Endodermal cell (in vitro differentiated cells): Measurements from ENCODE around the gene KCNMA1. TPM values are rescaled to one million over a fixed set of nuclear protein-coding genes. Genes with fewer than 3 reads are reported as not detected.
A peak's percentile ranks its signal among the peaks of the same experiment; 100 is the strongest.

Experiments
- DNase-seq: peaks from one replicate; pipeline ENCODE4 v3.0.0-alpha.2; 2017
- H3K27ac ChIP-seq: 2 replicates; pipeline ENCODE4 v1.5.1; 2013; ENCODE audit warnings: mild to moderate bottlenecking, low read depth, low read length, moderate library complexity
- H3K27me3 ChIP-seq: 2 replicates; pipeline ENCODE4 v1.6.1; 2013; ENCODE audit warnings: mild to moderate bottlenecking, low read length, moderate library complexity; ENCODE audit not compliant: insufficient read depth, control insufficient read depth, poor library complexity, severe bottlenecking
- H3K36me3 ChIP-seq: 2 replicates; pipeline ENCODE4 v1.7.0; 2013; ENCODE audit warnings: mild to moderate bottlenecking, low read length, moderate library complexity; ENCODE audit not compliant: control insufficient read depth, insufficient read depth
- H3K4me1 ChIP-seq: one replicate; pipeline ENCODE4 v1.7.0; 2013; ENCODE audit warnings: low read length; ENCODE audit not compliant: control insufficient read depth, insufficient read depth
- H3K4me3 ChIP-seq: 2 replicates; pipeline ENCODE4 v1.5.1; 2013; ENCODE audit warnings: mild to moderate bottlenecking, low read length, moderate library complexity
- H3K9ac ChIP-seq: 2 replicates; pipeline ENCODE4 v1.6.1; 2013; ENCODE audit warnings: mild to moderate bottlenecking, low read length, moderate library complexity; ENCODE audit not compliant: poor library complexity, severe bottlenecking; ENCODE audit errors: extremely low read depth
- H3K9me3 ChIP-seq: 2 replicates; pipeline ENCODE4 v1.6.1; 2013; ENCODE audit warnings: mild to moderate bottlenecking, low read length, moderate library complexity; ENCODE audit not compliant: control insufficient read depth
- H3K27ac Mint-ChIP-seq: 2 replicates; pipeline ENCODE4 v1.8.0; 2020; ENCODE audit warnings: mixed read lengths
- H3K27me3 Mint-ChIP-seq: 2 replicates; pipeline ENCODE4 v1.8.0; 2021; ENCODE audit warnings: mild to moderate bottlenecking, mixed read lengths; ENCODE audit not compliant: insufficient read depth
- H3K36me3 Mint-ChIP-seq: 2 replicates; pipeline ENCODE4 v1.8.0; 2020; ENCODE audit warnings: low read depth, mixed read lengths
- H3K4me1 Mint-ChIP-seq: 2 replicates; pipeline ENCODE4 v1.8.0; 2020; ENCODE audit warnings: mixed read lengths
- H3K4me3 Mint-ChIP-seq: 2 replicates; pipeline ENCODE4 v1.8.0; 2020; ENCODE audit warnings: mild to moderate bottlenecking, moderate library complexity, mixed read lengths
- H3K9me3 Mint-ChIP-seq: 2 replicates; pipeline ENCODE4 v1.8.0; 2020; ENCODE audit warnings: mild to moderate bottlenecking, mixed read lengths
- WGBS, 2 experiments: methylation state at CpG; one replicate each; pipeline versions ENCODE4 v1.1.5 to v1.1.7; 2013; ENCODE audit warnings: missing lambda C conversion rate in 2 of 2, mixed read lengths in 1 of 2; ENCODE audit not compliant: insufficient coverage in 1 of 2, insufficient read length in 1 of 2; 5-methylcytosine and 5-hydroxymethylcytosine counted together
- total RNA-seq, 2 donors: library from RNA; stranded (reverse); fragmentation: NEBNext Ultra II Directional in 1 of 2; extraction: Animal tissue kit (Norgen Biotek cat#: 25700) in 1 of 2; gene quantifications; 2 replicates in 1 of 2; 3 replicates in 1 of 2; pipeline ENCODE4 v1.2.1, GENCODE V29; 2021
- TF ChIP-seq, protein P1 (sequence below): fragments of 200-600 bp; sonication (generic); conservative IDR thresholded peaks from 2 replicates; pipeline ENCODE4 v1.5.0; 2021; ENCODE audit warnings: antibody characterized with exemption, mild to moderate bottlenecking

Gene KCNMA1
- total RNA-seq, 2 donors from 2014 or later = 0.55 to 1.3 TPM

DNA sequence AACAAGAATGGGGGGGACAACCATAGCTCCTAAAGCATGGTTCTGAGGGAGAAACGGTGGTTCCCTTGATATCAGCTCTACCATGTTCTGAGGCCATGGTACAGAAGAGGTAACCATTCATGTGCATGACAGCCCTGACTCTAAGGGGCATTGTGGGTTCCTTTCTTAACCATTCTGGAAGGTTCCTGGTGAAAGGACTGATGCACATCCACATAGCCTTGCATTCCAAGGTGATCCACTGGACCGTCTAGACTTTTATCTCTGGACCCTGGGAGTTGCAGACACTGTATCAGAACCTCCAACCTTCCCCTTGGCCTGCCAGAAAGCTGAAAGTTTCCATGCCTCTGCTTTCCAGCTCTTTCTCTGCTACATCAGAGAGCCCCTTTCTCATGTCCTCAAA lies 344.3 kb downstream of the KCNMA1 start:
- H3K36me3 ChIP-seq = no peaks in the 10 kb centered on the region
- Mint-ChIP-seq H3K4me3 (no peak overlapping the region), H3K36me3 (no peaks in the 10 kb centered on the region), H3K27ac (no peak overlapping the region), H3K4me1 (peaks cover 52% of the 10 kb centered on the region), H3K9me3 (no peaks in the 10 kb centered on the region), H3K27me3 (peaks cover 49% of the 10 kb centered on the region)
- H3K9ac ChIP-seq = no peak overlapping the region
- peaks cover 9% of the 10 kb centered on the region for H3K27me3 ChIP-seq
- DNase-seq = no peak
- no peaks in the 10 kb centered on the region for H3K9me3 ChIP-seq
- H3K4me3 ChIP-seq = no peak overlapping the region
- peaks cover 29% of the 10 kb centered on the region for H3K4me1 ChIP-seq
- WGBS, 2 experiments = 96 to 98% methylated on average over 2 of the region's 2 CpGs
- H3K27ac ChIP-seq = no peak overlapping the region
- TF ChIP-seq, protein P1, sequence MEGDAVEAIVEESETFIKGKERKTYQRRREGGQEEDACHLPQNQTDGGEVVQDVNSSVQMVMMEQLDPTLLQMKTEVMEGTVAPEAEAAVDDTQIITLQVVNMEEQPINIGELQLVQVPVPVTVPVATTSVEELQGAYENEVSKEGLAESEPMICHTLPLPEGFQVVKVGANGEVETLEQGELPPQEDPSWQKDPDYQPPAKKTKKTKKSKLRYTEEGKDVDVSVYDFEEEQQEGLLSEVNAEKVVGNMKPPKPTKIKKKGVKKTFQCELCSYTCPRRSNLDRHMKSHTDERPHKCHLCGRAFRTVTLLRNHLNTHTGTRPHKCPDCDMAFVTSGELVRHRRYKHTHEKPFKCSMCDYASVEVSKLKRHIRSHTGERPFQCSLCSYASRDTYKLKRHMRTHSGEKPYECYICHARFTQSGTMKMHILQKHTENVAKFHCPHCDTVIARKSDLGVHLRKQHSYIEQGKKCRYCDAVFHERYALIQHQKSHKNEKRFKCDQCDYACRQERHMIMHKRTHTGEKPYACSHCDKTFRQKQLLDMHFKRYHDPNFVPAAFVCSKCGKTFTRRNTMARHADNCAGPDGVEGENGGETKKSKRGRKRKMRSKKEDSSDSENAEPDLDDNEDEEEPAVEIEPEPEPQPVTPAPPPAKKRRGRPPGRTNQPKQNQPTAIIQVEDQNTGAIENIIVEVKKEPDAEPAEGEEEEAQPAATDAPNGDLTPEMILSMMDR = no peak

DNA sequence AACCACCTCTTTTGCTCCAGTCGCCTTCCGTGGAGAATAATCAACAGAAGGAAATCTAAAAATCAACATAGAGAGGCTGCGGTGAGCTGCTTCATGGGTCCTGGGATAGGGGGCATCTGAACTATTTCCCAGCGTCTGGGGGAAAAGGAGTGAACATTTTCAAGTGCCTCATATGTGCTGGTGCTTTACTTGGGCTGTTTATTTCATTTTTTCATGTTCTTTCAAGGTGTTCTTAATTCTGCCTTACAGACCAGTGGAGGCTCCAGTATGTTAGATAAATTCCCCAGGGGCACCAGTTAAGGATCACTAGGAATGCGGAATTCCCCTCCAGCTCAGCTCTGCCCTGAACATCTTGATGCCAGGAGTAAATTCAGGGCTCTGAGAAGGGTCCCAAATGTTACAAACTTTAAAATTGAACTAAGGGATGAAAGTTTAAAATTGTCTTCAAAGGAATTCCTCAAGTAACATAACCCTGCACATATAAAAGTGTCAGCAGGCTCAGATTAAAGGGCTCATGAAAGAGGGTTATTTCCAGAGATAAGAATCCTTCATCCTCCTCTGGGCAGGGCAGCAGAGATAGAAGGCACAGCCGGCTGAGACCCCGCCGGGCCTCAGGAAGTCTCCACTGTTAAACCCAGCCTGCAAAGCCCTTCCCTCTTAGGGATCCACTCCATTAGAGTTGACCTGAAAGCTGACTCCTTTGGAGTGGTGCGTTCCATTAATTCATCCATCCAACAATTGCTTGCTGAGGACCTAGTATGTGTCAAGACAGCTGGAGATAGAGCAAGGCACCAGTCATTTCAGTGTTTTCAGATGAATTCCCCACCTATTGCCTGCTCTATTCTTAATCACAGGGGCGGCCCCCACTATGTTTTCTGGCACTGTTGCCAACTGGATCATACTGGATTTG lies 345.8 kb downstream of the KCNMA1 start:
- H3K27me3 Mint-ChIP-seq = peaks cover 47% of the 10 kb centered on the region
- TF ChIP-seq, protein P1 = no peak
- no peaks in the 10 kb centered on the region for H3K36me3 ChIP-seq
- H3K4me1 ChIP-seq = peaks cover 39% of the 10 kb centered on the region
- no peak overlapping the region for H3K4me3 ChIP-seq
- H3K27me3 ChIP-seq = peaks cover 13% of the 10 kb centered on the region
- WGBS, 2 experiments = 86 to 89% methylated on average over 7 to 10 of the region's 10 CpGs
- DNase-seq = no peak
- no peaks in the 10 kb centered on the region for H3K36me3 Mint-ChIP-seq
- H3K27ac Mint-ChIP-seq = no peak overlapping the region
- no peak overlapping the region for H3K27ac ChIP-seq
- no peaks in the 10 kb centered on the region for H3K9me3 ChIP-seq
- no peak overlapping the region for H3K9ac ChIP-seq
- peaks cover 67% of the 10 kb centered on the region for H3K4me1 Mint-ChIP-seq
- no peaks in the 10 kb centered on the region for H3K9me3 Mint-ChIP-seq
- no peak overlapping the region for H3K4me3 Mint-ChIP-seq

DNA sequence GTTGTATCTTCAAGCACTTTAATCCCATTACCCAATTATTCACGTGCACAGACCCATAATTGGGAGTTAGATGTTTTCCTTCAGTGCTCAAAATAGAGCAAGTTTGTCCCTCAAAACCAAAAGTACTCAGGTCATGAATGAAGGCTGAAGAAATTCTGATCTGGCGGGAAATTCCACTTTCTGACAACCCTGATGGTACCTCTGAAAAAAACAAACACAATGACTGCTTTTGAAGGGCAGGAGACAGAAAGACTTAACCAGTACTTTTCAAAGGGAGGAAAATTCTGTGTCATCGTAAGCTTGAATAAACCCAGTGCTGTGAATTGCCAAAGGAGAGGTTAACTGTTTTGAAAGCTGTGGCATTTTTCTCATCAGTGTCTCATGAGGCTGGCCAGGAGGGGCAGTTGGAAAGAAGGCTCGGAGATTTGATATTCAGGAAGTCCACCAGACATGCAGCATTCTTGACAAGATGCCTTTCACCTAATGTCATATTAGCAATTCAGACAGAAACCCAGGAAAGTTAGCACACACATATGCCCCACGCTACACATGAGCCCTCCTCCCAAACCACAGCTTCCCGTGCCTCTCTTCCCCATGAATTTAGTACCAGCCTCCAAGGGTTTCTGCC lies 347.0 kb downstream of the KCNMA1 start:
- WGBS, 2 experiments = 54 to 81% methylated on average over 5 to 6 of the region's 6 CpGs

More for the DNA sequence above, 347.0 kb downstream of the KCNMA1 start:
- Histone ChIP-seq H3K27ac (peak overlapping the region; percentile 70), H3K4me3 (no peak overlapping the region), H3K9me3 (no peaks in the 10 kb centered on the region), H3K27me3 (peaks cover 21% of the 10 kb centered on the region), H3K4me1 (peaks cover 46% of the 10 kb centered on the region), H3K9ac (no peak overlapping the region), H3K36me3 (no peaks in the 10 kb centered on the region)
- peaks cover 57% of the 10 kb centered on the region for H3K27me3 Mint-ChIP-seq
- H3K4me1 Mint-ChIP-seq = peaks cover 79% of the 10 kb centered on the region
- no peaks in the 10 kb centered on the region for H3K36me3 Mint-ChIP-seq
- TF ChIP-seq, protein P1 = no peak
- H3K9me3 Mint-ChIP-seq = no peaks in the 10 kb centered on the region
- no peak overlapping the region for H3K4me3 Mint-ChIP-seq
- H3K27ac Mint-ChIP-seq = no peak overlapping the region
- no peak for DNase-seq
